ENCODE data around the gene PTK6. TPM values are rescaled to one million over a fixed set of nuclear protein-coding genes. Genes with fewer than 3 reads are reported as not detected.

Gene PTK6
- total RNA-seq, 1 donor from 2014 or later = 0.13 TPM

GRCh38 chr20:63551068-63551467, 13.9 kb upstream of the PTK6 start:
- no peak overlapping the region for H3K27ac Mint-ChIP-seq (ENCODE audit: unreplicated experiment)
- DNase-seq (ENCODE audit: extremely low spot score, unreplicated experiment) = no peak
- no peaks in the 10 kb centered on the region for H3K9me3 Mint-ChIP-seq (ENCODE audit: unreplicated experiment)
- no peak overlapping the region for H3K4me3 Mint-ChIP-seq (ENCODE audit: unreplicated experiment)
- TF ChIP-seq CTCF (IDR thresholded peaks at IDR 0.05) = no peak
- peaks cover 13% of the 10 kb centered on the region for H3K4me1 Mint-ChIP-seq (ENCODE audit: unreplicated experiment)
- peaks cover 4% of the 10 kb centered on the region for H3K27me3 Mint-ChIP-seq (ENCODE audit: unreplicated experiment)
- H3K36me3 Mint-ChIP-seq (ENCODE audit: unreplicated experiment) = no peaks in the 10 kb centered on the region

- no peaks in the 10 kb centered on the region for H3K36me3 Mint-ChIP-seq (ENCODE audit: unreplicated experiment)
- peaks cover 13% of the 10 kb centered on the region for H3K4me1 Mint-ChIP-seq (ENCODE audit: unreplicated experiment)
- H3K4me3 Mint-ChIP-seq (ENCODE audit: unreplicated experiment) = no peak overlapping the region
- H3K9me3 Mint-ChIP-seq (ENCODE audit: unreplicated experiment) = no peaks in the 10 kb centered on the region
- peaks cover 5% of the 10 kb centered on the region for H3K27me3 Mint-ChIP-seq (ENCODE audit: unreplicated experiment)
- no peak for TF ChIP-seq CTCF (IDR thresholded peaks at IDR 0.05)
- H3K27ac Mint-ChIP-seq (ENCODE audit: unreplicated experiment) = no peak overlapping the region
- DNase-seq (ENCODE audit: extremely low spot score, unreplicated experiment) = no peak
Measured at GRCh38 chr20:63549679-63550282, 12.6 kb upstream of the PTK6 start.

- no peaks in the 10 kb centered on the region for H3K36me3 Mint-ChIP-seq (ENCODE audit: unreplicated experiment)
- no peak overlapping the region for H3K27ac Mint-ChIP-seq (ENCODE audit: unreplicated experiment)
- peaks cover 10% of the 10 kb centered on the region for H3K4me1 Mint-ChIP-seq (ENCODE audit: unreplicated experiment)
Measured at GRCh38 chr20:63549019-63549418, 11.8 kb upstream of the PTK6 start.

GRCh38 chr20:63548542-63548941, 11.4 kb upstream of the PTK6 start:
- Mint-ChIP-seq H3K4me1 (ENCODE audit: unreplicated experiment) (peaks cover 10% of the 10 kb centered on the region), H3K36me3 (ENCODE audit: unreplicated experiment) (no peaks in the 10 kb centered on the region), H3K4me3 (ENCODE audit: unreplicated experiment) (no peak overlapping the region), H3K27me3 (ENCODE audit: unreplicated experiment) (peaks cover 5% of the 10 kb centered on the region), H3K9me3 (ENCODE audit: unreplicated experiment) (no peaks in the 10 kb centered on the region), H3K27ac (ENCODE audit: unreplicated experiment) (no peak overlapping the region)
- DNase-seq (ENCODE audit: extremely low spot score, unreplicated experiment) = no peak
- no peak for TF ChIP-seq CTCF (IDR thresholded peaks at IDR 0.05)

More at GRCh38 chr20:63549019-63549418, 11.8 kb upstream of the PTK6 start:
- H3K9me3 Mint-ChIP-seq (ENCODE audit: unreplicated experiment) = no peaks in the 10 kb centered on the region
- H3K4me3 Mint-ChIP-seq (ENCODE audit: unreplicated experiment) = no peak overlapping the region
- TF ChIP-seq CTCF (IDR thresholded peaks at IDR 0.05) = no peak
- peaks cover 5% of the 10 kb centered on the region for H3K27me3 Mint-ChIP-seq (ENCODE audit: unreplicated experiment)
- DNase-seq (ENCODE audit: extremely low spot score, unreplicated experiment) = no peak

- Mint-ChIP-seq H3K27ac (ENCODE audit: unreplicated experiment) (no peak within 1 kb of the TSS), H3K27me3 (ENCODE audit: unreplicated experiment) (peaks cover 5% of the 10 kb centered on the region), H3K4me1 (ENCODE audit: unreplicated experiment) (peaks cover 10% of the 10 kb centered on the region), H3K4me3 (ENCODE audit: unreplicated experiment) (no peak within 1 kb of the TSS), H3K9me3 (ENCODE audit: unreplicated experiment) (no peaks in the 10 kb centered on the region), H3K36me3 (ENCODE audit: unreplicated experiment) (no peaks in the 10 kb centered on the region)
- DNase-seq (ENCODE audit: extremely low spot score, unreplicated experiment) = no peak
- no peak for TF ChIP-seq CTCF (IDR thresholded peaks at IDR 0.05)
Measured at GRCh38 chr20:63547725-63548480, 10.7 kb upstream of the PTK6 start, which contains the start of gene SRMS. Gene SRMS, minus strand, starts transcription at chr20:63547749. Its CDS starts 286 bp downstream, at chr20:63547463.
